ENCODE results near the gene NPHP4.

NPHP4 gene

GRCh38 chr1:5950994-5951785 is 41.0 kb downstream of the NPHP4 start:
- no peak for DNase-seq (ENCODE audit: low spot score)

GRCh38 chr1:5950201-5950895 is 41.9 kb downstream of the NPHP4 start:
- DNase-seq (ENCODE audit: low spot score): no peak

GRCh38 chr1:5949761-5950100 is 42.5 kb downstream of the NPHP4 start:
- DNase-seq (ENCODE audit: low spot score): no peak

GRCh38 chr1:5949085-5949760 is 43.0 kb downstream of the NPHP4 start:
- DNase-seq (ENCODE audit: low spot score): peak; percentile 3

- DNase-seq (ENCODE audit: low spot score): no peak
These were observed 43.6 kb downstream of the NPHP4 start for GRCh38 chr1:5948681-5949005.

GRCh38 chr1:5947978-5948680 is 44.1 kb downstream of the NPHP4 start:
- DNase-seq (ENCODE audit: low spot score): no peak

- no peak for DNase-seq (ENCODE audit: low spot score)
These were observed 45.0 kb downstream of the NPHP4 start for GRCh38 chr1:5947071-5947821.

- no peak for DNase-seq (ENCODE audit: low spot score)
These were observed 46.8 kb downstream of the NPHP4 start for GRCh38 chr1:5945445-5945844.

GRCh38 chr1:5944843-5945167 is 47.4 kb downstream of the NPHP4 start:
- no peak for DNase-seq (ENCODE audit: low spot score)

GRCh38 chr1:5944154-5944842 is 47.9 kb downstream of the NPHP4 start:
- DNase-seq (ENCODE audit: low spot score): no peak

GRCh38 chr1:5943343-5944124 is 48.7 kb downstream of the NPHP4 start:
- no peak for DNase-seq (ENCODE audit: low spot score)

GRCh38 chr1:5941671-5942070 is 50.6 kb downstream of the NPHP4 start:
- DNase-seq (ENCODE audit: low spot score): no peak

- peak; percentile 61 for DNase-seq (ENCODE audit: low spot score)
These were observed 51.4 kb downstream of the NPHP4 start for GRCh38 chr1:5940723-5941407.

GRCh38 chr1:5939271-5940170 is 52.7 kb downstream of the NPHP4 start:
- no peak for DNase-seq (ENCODE audit: low spot score)

- DNase-seq (ENCODE audit: low spot score): no peak
These were observed 54.1 kb downstream of the NPHP4 start for GRCh38 chr1:5938101-5938646.

GRCh38 chr1:5937373-5937857 is 54.8 kb downstream of the NPHP4 start:
- no peak for DNase-seq (ENCODE audit: low spot score)

- no peak for DNase-seq (ENCODE audit: low spot score)
These were observed 55.4 kb downstream of the NPHP4 start for GRCh38 chr1:5936621-5937372.

All from SK-N-DZ (cell line).